HG03175 (cell line): ENCODE data around the gene FAM216B.
"Not testable (repeated sequence)": the region's sequence is repeated elsewhere in the genome, so short reads cannot be mapped to it uniquely, and the experiment has no call there.

Experiments used
- ATAC-seq: cut with Tn5 transposase; IDR thresholded peaks from one replicate; pipeline ENCODE4 v1.9.1; 2021; ENCODE audit warnings: mild to moderate bottlenecking, moderate library complexity; ENCODE audit not compliant: unreplicated experiment

Gene FAM216B

DNA sequence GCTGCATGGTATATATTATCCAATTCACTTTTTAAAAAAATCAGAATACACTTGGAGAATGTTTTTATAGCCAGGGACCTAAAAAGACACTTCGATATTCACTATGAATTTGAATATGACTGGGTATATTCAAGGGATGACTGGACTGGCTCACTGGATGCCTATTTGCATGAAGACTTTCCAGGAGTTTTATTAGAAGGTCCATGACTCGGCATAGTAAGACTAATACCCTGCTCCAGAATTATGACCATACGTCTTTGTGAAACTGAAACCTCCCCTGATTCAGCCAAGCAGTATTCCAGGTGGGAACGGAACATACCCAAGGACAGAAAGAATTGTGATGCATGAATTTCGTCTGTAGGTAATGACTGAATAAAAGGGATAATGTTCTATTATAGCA, 3.9 kb upstream of the FAM216B start:
- no peak for ATAC-seq

DNA sequence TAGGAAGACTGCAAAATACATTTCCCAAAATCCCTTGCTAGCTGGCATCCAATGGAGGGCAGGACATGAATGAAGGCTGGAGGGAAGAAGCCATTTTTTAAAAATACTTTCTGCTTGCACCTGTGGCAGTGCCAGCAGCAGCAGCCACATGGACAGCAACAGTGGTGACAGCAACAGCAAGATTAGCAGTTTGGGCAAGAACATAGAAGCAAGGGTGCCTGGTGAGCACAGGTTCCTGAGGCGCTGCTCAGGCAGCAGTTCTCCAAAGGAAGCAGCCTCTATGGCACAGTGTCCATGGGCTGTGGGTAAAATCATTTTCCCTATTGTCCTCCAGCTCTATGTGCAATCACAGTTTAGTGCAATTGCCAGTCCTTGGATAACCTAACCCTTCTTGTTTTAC, 1.3 kb upstream of the FAM216B start:
- ATAC-seq, result no peak

DNA sequence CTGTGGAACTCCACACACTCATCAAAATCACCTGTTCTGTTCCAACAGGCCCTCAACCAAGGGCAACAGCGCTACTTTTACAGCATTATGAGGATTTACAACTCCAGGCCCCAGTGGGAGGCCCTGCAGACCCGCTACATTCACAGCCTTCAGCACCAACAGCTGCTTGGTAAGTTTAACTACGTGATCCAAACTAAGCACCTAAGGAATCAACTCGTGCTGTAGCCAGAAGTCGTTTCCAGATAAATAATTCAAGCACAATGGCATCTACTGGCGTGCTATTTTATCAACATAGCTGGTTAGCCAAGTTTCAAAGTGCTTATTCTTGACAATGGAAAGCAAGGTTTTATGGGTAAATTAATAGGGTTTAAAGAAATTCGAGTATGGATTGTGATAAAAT, 5.3 kb downstream of the FAM216B start:
- no peak for ATAC-seq

DNA sequence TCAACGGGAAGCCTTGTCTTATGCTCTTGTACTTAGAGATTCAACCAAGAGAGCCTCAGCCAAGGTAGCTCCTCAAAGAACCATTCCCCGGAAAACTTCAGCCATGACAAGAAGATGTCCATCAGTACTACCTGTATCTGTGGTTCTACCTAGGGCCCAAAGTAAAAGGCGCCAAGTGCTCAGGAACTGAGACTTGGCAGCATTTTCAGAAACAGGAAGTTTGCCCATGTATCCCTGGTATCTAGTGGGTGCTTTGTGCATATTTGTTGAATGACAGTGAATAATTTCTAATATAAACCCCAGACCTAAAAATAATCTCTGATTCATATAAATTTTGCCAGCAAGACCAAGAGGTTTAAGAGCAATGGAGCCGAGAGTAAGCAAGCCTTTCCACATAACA, 7.2 kb downstream of the FAM216B start:
- no peak for ATAC-seq

DNA sequence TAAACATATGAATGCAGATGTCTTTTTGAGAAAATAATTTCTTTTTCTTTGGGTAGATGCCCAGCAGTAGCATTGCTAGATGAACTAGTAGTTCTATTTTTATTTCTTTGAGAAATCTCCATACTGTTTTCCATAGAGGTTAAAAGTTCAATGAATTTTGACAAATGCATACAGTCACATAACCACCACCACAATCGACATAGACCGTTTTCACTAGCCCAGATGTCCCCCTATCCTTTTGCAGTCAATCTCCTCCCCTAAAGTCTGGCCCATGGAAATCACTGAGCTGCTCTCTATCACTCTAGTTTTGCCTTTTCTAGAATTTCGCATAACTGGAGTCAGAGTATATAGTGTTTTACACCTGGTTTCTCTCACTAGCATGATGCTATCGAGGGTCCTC, 10.8 kb downstream of the FAM216B start:
- ATAC-seq, result no peak

DNA sequence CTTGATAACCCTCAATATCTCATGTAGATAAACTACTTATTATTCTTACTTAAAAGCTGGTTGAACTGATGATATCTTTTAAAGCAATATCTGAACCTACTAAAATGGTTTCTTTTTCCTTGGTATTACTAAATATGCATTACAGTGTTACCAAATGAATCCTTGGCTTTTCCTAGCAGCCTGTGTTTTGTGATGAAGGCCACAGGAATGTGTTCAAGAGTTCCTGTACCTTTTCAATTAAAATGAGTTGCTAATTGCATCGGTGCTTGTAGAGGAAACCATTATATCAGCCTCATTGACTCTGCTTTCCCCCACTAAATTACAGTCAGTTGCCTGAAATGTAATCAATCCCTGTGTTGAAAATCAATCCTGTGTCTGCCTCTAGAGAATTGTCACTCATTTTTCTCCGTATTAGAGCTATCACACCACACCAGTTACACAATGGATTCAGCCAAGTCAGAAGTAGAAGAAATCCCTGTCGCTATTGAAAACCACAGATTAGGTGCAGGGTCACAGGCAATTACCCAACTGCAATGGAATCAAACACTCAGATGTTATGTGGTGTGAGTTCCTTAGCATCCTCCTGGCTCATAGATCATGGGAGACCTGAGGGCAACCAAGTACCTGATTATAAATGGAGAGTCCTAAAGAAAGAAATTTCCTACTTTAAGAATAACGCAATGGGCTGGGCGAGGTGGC, 13.3 kb downstream of the FAM216B start:
- no peak for ATAC-seq

DNA sequence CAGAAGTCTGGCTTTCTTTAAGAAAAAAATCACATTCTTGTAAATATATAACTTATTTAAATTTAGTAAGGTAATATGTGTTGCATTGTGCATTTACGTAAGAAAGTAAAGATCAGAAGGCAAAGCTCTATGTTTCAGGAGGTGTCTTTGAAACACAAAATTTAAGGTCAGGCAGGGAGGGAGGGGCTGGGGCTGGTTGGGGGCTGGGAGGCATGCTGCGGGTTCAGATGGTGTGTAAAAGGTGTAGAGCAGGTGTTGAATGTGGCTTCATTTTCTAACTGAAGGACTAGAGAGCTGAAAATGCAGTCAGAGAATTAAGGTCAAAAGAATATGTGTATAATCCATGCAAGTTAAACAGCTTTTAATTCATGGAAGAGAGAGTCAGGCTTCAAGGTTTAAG, 14.3 kb downstream of the FAM216B start:
- no peak for ATAC-seq

DNA sequence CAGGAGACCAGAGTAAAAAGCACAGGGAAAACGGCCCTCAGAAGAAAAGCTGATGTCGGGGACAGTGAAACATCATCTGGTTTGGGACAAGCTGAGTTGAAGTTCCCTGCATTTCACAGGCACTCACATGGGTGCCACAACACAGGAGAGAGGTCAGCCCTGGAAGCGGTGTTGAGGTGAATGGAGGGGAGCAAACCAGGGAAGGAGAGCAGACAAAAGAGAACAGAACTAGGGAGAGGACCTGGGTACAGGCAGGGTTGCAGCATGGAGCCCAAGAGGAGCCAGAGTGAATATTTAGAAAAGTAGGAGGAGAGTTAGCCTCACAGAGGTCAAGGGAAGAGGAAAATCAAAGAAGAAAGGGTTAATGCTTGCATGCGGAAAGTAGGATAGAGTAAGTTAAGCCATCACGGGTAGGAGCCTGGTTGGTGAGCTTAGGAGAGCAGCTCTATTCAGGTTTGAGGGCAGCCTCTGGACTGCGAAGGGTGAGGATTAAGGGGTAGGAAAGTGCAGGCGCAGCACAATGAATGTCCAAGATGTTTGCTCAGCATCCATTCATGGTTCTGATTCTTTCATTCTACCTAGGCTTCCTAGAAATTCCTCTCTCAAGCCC, 15.5 kb downstream of the FAM216B start:
- no peak for ATAC-seq

DNA sequence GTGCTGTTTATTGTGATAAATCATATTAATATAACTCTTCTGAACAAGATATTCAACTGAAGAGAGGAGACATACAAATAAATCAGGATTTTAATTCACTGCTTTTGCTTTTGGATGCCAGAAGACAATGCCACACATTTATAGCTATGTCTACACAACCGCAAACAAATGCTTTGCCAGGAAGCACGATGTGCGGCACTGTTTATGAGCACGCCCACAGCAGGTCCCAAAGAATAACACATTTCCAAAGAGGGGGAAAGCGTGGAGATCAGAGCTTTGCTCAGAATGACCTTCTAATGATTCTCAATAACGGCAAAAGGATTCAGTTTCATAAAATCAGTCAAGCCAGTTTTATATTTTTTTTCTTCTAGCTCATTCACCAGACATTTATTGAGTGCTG, 16.7 kb downstream of the FAM216B start:
- ATAC-seq, result no peak

DNA sequence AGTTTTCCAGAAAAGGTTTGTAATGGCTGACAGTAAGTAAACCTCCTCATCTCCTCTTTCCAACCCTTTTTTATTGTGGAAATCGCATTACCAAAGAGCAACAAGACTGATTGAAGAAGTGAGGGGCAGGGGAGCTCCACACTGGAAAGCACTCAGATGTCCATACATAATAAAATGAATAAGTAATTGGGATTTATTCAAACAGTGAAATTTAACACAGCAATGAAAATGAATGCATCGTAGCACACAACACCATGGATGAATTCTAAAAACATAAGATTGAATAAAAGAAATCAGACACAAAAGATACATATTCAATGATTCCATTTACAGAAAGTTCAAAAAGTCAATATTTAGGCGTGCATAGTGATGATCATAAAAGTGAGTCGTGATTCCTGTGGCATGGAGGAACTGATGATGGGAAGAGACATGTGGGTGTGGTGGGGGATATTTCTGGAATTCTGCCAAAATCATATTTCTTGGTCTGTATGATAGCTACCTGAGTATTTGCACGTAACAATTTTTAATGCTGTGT, 18.8 kb downstream of the FAM216B start:
- no peak for ATAC-seq

DNA sequence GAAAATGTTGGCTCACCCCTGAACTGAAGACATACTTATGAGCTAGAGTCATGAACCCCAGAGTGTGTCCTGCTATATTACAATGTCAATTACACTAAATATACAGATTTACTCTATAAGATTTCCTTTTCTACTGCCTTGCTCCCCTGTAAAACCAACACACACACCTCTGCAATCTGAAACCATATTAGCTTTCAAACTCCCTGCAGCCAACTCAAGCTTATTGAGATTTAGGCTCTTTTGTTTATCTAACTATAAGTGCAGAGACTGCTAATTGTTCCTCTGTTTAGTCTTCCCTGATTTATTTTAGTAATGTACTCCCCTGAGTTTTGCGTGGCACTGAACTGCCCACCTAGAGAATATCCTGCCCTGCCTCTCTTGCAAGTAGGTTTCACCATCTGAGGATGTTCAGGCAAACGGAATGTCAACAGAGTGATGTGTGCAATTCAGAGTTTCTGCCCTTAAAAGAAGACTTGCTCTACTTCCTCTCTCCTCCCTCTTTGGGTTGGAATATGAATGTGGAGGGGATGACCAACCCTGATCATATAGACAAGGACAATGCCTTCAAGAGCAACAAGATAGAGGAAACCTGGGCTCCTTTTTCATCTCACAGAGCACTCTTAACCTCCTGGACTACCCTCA, 22.3 kb downstream of the FAM216B start:
- ATAC-seq, result no peak

DNA sequence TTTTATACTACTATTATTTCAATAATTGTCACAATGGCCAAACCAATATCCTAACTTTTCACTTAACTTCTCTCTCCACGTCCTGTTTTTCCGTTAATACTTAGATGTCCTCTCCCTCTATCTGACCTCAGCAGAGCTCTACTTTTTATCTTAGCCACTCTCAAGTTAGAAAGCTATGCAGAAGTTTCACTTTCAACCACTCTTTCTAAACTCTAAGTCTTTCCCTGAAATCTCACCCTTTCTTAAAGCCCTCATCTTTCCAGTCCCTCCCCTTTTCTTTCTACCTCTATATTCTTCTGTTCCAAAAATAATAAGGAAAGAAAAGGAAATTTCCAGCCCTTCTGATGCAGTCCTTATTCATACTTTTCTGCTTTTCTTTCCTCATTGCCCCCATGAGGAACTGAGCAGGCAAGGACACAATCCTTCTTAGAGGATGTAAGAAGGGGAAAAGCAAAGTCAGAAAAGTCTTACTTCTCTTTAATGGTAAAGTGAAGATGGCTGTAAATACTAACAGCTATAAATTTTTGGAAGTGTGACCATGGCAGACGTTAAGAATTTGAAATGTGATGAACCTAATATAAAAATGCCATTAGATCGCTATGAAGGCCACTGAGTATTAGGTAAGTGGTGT, 23.0 kb downstream of the FAM216B start:
- no peak for ATAC-seq

DNA sequence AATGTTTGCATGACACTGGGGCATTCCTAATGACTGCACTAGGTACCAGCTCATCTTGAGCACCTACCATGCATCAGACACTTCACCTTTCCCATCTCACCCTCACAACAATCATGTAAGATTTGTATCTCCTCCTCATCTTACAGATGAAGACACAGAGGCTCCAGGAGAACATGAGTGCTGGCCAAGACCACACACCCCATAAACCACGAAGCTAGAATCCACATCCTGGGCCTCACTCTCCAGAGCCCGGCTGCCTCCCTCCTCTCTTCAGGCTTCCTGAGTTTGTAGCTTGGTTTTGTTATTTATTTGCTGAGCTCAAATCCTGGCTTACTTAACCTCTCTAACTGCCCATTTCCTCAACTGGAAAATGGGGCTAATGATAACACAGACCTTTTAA, 25.9 kb downstream of the FAM216B start:
- no peak for ATAC-seq

DNA sequence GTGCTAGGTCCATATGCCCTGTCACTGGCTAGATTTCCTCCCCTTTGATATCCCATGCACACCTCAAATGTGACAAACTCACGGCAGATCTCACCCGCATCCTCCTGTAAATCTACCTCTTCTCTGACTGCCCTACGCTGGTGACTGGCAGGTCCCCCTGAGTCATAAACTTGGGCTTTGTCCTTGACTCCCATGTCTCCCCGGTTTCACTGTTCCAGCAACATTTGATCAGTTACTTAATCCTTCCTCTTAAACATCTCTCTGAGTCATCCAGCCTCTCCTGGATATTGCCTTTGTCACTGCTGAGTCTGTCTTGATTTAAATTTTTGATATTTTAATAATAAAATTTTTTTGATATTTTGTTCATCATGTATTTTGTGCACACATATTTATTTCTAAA, 26.5 kb downstream of the FAM216B start:
- ATAC-seq, result no peak

DNA sequence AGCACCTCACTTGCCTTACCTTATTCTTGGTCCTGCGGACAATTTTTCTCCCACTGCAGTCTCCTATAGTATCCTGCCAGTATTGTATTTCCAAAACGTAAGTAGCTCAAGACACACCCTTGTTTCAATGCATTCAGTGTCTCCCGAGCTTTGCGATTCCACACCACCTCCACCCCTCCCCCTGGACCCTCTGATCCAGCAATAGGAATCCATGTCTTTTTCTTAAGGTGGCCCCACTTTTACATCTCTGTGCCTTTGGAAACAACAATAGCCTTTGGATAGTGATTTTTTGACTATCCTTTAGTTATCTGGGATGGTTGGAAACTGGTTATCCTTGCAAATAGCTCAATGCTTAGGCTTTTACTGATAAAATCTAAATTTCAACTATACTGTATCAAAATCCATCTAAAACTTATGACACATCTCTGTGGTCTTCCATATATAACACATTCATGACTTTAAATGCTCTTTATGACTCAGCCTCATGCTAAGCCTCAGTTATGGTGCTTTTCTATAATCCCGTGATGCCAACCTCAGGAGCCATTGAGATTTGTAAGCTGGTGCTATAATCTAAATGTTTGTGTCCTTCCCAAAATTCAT, 27.1 kb downstream of the FAM216B start:
- no peak for ATAC-seq

DNA sequence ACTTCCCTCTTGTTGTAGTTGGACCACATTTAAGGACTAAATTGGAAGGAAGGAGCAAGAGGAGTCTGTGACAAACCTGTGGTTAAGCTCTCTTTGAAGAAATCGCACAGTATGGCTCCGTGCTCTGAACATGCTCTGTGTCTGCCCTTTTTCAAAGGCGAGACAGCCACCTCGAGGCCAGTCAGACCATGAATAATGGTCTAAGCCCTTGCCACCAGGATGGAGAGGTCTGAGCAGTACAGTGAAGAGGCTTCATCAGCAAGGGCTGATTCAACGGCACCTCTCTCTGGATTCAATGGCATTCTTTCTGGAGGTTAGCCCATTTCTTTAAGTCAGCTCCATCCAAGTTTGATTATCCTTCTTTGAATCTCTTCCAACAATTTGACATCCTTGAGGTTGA, 30.9 kb downstream of the FAM216B start:
- ATAC-seq, result no peak

DNA sequence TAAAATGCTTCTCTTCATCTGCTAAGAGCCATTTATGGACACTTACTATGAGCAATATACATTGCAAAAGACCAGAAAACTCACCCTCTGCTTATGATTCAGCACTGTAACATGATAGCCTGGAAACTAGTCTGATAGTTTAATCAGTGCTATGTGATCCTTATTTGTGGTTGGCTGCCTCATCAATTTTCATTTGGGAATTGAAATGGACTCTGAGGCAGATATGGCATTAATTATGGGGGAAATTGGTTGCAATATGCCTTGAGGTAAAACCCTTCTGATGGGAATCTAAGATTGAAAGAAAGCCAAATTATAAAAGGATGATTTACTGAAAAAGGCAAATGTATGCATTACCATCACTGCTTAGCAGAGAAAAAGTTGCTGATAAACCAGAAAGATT, 33.5 kb downstream of the FAM216B start:
- no peak for ATAC-seq

DNA sequence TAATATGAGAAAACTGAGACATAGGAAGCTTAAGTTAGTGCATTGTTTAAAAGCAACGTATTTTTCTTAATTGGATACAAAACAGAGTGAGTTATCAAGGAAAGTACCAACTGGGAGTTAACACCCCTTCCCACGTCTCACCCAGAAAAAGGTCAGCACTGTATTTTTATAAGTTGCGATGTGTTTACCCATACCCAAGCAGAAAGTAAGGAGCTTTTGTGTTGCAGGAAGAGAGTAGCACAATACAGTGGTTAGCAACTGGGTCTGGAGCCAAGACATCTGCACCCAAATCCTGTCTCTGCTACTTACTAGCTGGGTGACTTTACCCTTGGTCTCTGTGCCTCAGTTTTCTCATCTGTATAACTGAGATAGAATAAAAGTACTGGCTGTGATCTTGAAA, 34.3 kb downstream of the FAM216B start:
- no peak for ATAC-seq

DNA sequence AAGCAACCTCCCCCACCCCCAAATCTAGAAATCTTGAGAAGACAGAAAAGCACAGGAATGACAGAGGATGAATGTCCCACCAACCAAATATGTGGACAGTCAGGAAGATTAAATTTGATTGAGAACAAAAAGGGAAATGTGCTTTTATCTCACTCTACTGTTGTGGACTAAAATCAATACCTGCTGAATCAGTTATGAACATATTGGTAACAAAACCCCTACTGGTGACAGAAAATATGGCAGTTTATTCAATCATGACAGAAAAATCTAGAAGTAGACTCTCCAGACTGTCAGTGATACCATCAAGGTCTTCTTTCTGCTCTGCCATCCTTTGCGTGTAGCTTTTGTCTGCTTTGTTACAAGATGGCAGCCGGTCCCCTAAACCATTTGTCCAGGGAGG, 35.2 kb downstream of the FAM216B start:
- ATAC-seq, result no peak

DNA sequence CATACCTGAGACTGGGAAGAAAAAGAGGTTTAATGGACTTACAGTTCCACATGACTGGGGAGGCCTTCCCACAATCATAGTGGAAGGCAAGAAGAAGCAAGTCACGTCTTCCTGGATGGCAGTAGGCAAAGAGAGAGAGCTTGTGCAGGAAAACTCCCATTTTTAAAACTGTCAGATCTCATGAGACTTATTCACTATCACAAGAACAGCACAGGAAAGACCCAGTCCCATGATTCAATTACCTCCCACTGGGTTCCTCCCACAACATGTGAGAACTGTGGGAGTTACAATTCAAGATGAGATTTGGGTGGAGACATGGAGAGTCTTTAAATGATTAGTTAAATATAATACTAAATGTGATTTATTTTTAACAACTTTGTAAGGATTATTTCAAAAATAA, 38.3 kb downstream of the FAM216B start:
- not testable (repeated sequence) for ATAC-seq

DNA sequence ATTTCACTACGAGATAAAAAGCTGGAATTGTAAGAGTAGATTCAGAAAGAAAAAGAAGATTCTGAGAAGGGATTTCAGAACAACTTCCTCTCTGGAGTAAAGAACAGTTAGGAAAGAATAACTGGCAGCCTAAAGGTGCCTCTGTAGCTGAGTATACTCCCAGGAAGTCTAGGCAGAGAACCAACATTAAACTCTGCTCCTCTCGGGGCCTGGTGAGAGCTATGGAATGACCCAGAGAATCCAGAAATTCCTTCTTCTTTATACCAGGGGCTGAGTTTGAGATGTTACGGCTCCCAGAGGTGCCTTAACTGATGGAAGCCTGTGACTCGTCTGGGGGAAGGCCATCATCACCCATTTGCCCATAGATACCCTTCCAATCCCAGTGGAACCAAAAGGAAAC, 39.1 kb downstream of the FAM216B start:
- ATAC-seq, result no peak
